Measurements from ENCODE around the gene S100B. TPM values are rescaled to one million over a fixed set of nuclear protein-coding genes. Genes with fewer than 3 reads are reported as not detected.

Gene S100B
- total and polyA plus RNA-seq, 2 donors (not counting 3 experiments of a cell fraction or from before 2014, with no cell fraction given), result not detected

DNA sequence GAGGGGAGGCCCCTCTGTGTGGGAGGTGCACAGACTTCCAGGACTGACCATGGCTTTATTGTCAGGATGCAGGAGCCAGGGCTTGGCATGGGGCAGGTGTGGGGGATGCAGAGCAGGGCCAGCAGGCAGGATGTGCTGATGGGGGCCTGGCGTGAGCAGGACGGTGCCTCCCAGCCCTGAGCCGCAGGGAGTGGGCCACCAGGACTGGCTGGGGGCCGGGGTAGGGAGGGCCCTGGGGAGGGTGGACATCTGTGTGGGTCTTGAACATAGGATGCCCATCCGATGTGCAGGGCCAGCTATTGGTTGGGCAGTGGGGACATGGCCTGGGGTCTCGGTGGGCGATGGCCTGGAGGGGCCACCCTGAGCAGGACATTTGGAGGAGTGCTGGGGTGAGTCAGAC is 46.2 kb upstream of the S100B start:
- peaks cover 39 to 51% of the 10 kb centered on the region in 2 experiments for H3K36me3 ChIP-seq (ENCODE audit: control insufficient read depth in 2 of 2, extremely low read depth in 1 of 2, insufficient read depth in 2 of 2, low read length in 2 of 2)
- DNase-seq (ENCODE audit: low read depth, low spot score), result no peak
- no peak for FAIRE-seq
- H3K4me3 ChIP-seq (replicated peaks in 1 of 3; ENCODE audit: insufficient read depth in 1 of 3, low read depth in 1 of 3, low read length in 3 of 3), result no peak overlapping the region
- H4K20me1 ChIP-seq (replicated peaks; ENCODE audit: control insufficient read depth, extremely low read depth, insufficient read depth, low read length), result no peaks in the 10 kb centered on the region
- no TSS peak for BruUV-seq (replicated peaks)
- TF ChIP-seq, protein P1, sequence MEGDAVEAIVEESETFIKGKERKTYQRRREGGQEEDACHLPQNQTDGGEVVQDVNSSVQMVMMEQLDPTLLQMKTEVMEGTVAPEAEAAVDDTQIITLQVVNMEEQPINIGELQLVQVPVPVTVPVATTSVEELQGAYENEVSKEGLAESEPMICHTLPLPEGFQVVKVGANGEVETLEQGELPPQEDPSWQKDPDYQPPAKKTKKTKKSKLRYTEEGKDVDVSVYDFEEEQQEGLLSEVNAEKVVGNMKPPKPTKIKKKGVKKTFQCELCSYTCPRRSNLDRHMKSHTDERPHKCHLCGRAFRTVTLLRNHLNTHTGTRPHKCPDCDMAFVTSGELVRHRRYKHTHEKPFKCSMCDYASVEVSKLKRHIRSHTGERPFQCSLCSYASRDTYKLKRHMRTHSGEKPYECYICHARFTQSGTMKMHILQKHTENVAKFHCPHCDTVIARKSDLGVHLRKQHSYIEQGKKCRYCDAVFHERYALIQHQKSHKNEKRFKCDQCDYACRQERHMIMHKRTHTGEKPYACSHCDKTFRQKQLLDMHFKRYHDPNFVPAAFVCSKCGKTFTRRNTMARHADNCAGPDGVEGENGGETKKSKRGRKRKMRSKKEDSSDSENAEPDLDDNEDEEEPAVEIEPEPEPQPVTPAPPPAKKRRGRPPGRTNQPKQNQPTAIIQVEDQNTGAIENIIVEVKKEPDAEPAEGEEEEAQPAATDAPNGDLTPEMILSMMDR (IDR thresholded peaks at IDR 0.05; ENCODE audit: extremely low read depth in 1 of 2, insufficient read depth in 1 of 2, low read depth in 1 of 2, low read length in 2 of 2), result no peak
- TF ChIP-seq POLR2A (IDR thresholded peaks at IDR 0.05; ENCODE audit: low read depth, low read length) (no peak), FOS (IDR thresholded peaks at IDR 0.05; ENCODE audit: borderline replicate concordance, insufficient read depth, low read length) (no peak), MYC (IDR thresholded peaks at IDR 0.05; ENCODE audit: low read depth, low read length) (no peak), JUN (IDR thresholded peaks at IDR 0.05; ENCODE audit: borderline replicate concordance, insufficient read depth, insufficient read length, low read depth) (no peak), EZH2 (IDR thresholded peaks at IDR 0.05; ENCODE audit: borderline replicate concordance, low read depth, low read length, severe bottlenecking) (no peak), GATA2 (IDR thresholded peaks at IDR 0.05; ENCODE audit: insufficient read depth, insufficient read length, low read depth, low read length) (no peak), POLR2AphosphoS5 (IDR thresholded peaks at IDR 0.05; ENCODE audit: insufficient read depth, low read depth, low read length) (no peak)
- TF ChIP-seq, protein P2, sequence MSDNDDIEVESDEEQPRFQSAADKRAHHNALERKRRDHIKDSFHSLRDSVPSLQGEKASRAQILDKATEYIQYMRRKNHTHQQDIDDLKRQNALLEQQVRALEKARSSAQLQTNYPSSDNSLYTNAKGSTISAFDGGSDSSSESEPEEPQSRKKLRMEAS (IDR thresholded peaks at IDR 0.05; ENCODE audit: insufficient read depth, insufficient read length), result no peak
- no peaks in the 10 kb centered on the region for H3K4me1 ChIP-seq (ENCODE audit: control insufficient read depth, extremely low read depth, insufficient read depth, low read length)
- dilution Hi-C loops (cut with MboI; ENCODE audit: extremely low pct_ligation_motif_present, low sequenced_read_pairs) (no loop called here), intact Hi-C loops (cut with micrococcal nuclease) (no loop called here)
- no peaks in the 10 kb centered on the region for H3K9me3 ChIP-seq (replicated peaks; ENCODE audit: control insufficient read depth, insufficient read depth, low read length)
- no peak overlapping the region for H2AFZ ChIP-seq (ENCODE audit: low read depth, low read length)
- ChIA-PET CTCF (no interaction called here), POLR2A (no interaction called here)
- H3K27ac ChIP-seq (ENCODE audit: insufficient read depth, low read depth, low read length), result no peak overlapping the region
- no peaks in the 10 kb centered on the region for H3K9me1 ChIP-seq (replicated peaks; ENCODE audit: control insufficient read depth, extremely low read depth, insufficient read depth, low read length)
- no peak overlapping the region for H3K4me2 ChIP-seq (ENCODE audit: insufficient read depth, low read length)
- H3K79me2 ChIP-seq (ENCODE audit: control insufficient read depth, insufficient read depth, low read length), result peaks cover 19% of the 10 kb centered on the region
- no peak overlapping the region for H3K9ac ChIP-seq (replicated peaks; ENCODE audit: extremely low read depth, insufficient read depth, low read length)
- no peaks in the 10 kb centered on the region for H3K27me3 ChIP-seq (ENCODE audit: control insufficient read depth in 2 of 2, insufficient read depth in 2 of 2, low read length in 2 of 2)

Data from endothelial cell of umbilical vein (primary cell).